Calu3 (cell line): ENCODE data around the gene ABHD2. TPM values are rescaled to one million over a fixed set of nuclear protein-coding genes. Genes with fewer than 3 reads are reported as not detected.

Source experiments
- BruUV-seq: library from RNA; stranded (reverse); fragments of 400-500 nt; replicated peaks from 2 replicates; lab custom pipeline; 2021; lab: Mats Ljungman, UMichigan
- CTCF ChIA-PET: fragments of 300-600 bp; sonication (Branson Sonifier 250); formaldehyde crosslinking; loops from one replicate; lab custom pipeline; 2022; ENCODE audit warnings: antibody characterized with exemption; lab: Charles Lee
- DNase-seq: peaks from one replicate; pipeline ENCODE4 v3.0.0; 2022
- H3K27ac Mint-ChIP-seq: one replicate; pipeline ENCODE4 v1.8.0; 2022; ENCODE audit warnings: mixed read lengths; ENCODE audit not compliant: unreplicated experiment
- H3K27me3 Mint-ChIP-seq: one replicate; pipeline ENCODE4 v1.8.0; 2022; ENCODE audit warnings: mixed read lengths; ENCODE audit not compliant: unreplicated experiment
- H3K36me3 Mint-ChIP-seq: one replicate; pipeline ENCODE4 v1.8.0; 2022; ENCODE audit warnings: mild to moderate bottlenecking, moderate library complexity, mixed read lengths; ENCODE audit not compliant: insufficient read depth, unreplicated experiment
- H3K4me1 Mint-ChIP-seq: one replicate; pipeline ENCODE4 v1.8.0; 2022; ENCODE audit warnings: mild to moderate bottlenecking, low read depth, mixed read lengths; ENCODE audit not compliant: unreplicated experiment
- H3K4me3 Mint-ChIP-seq: one replicate; pipeline ENCODE4 v1.8.0; 2022; ENCODE audit warnings: mild to moderate bottlenecking, low read depth, moderate library complexity, mixed read lengths; ENCODE audit not compliant: unreplicated experiment
- H3K9me3 Mint-ChIP-seq: one replicate; pipeline ENCODE4 v1.8.0; 2022; ENCODE audit warnings: low read depth, mixed read lengths; ENCODE audit not compliant: unreplicated experiment
- CTCF ChIP-seq: fragments of 200-600 bp; IDR thresholded peaks from one replicate; pipeline ENCODE4 v1.8.0; 2022; ENCODE audit warnings: antibody characterized with exemption; ENCODE audit not compliant: unreplicated experiment
- intact Hi-C: fragments of 100-400 bp; cut with micrococcal nuclease; formaldehyde crosslinking; loops from one replicate; pipeline ENCODE4 v1.10.0; 2022; ENCODE audit not compliant: unreplicated experiment
- total RNA-seq: library from RNA; stranded (reverse); gene quantifications from 2 replicates; pipeline ENCODE4 v1.2.3, GENCODE V29; 2022

The ABHD2 gene
- total RNA-seq, 1 experiment from 2014 or later, result 353 TPM

- Mint-ChIP-seq H3K9me3 (no peaks in the 10 kb centered on the region), H3K4me1 (peaks cover 55% of the 10 kb centered on the region), H3K27me3 (no peaks in the 10 kb centered on the region), H3K27ac (no peak overlapping the region), H3K4me3 (no peak overlapping the region), H3K36me3 (peaks cover 43% of the 10 kb centered on the region)
- intact Hi-C loops, result loop anchor here (5.0 kb wide), 1 partner anchor 41 kb away; no protein-coding TSS in a partner anchor
- CTCF ChIA-PET, result no interaction called here
- no peak for DNase-seq
- BruUV-seq, result no TSS peak
- TF ChIP-seq CTCF, result no peak
Observed at GRCh38 chr15:89126009-89126408, 37.8 kb downstream of the ABHD2 start.

- Mint-ChIP-seq H3K27me3 (no peaks in the 10 kb centered on the region), H3K4me1 (peaks cover 46% of the 10 kb centered on the region), H3K4me3 (no peak overlapping the region), H3K36me3 (peaks cover 35% of the 10 kb centered on the region), H3K9me3 (no peaks in the 10 kb centered on the region), H3K27ac (no peak overlapping the region)
- BruUV-seq, result no TSS peak
- intact Hi-C loops, result loop anchor here (5.0 kb wide), 1 partner anchor 40 kb away; no protein-coding TSS in a partner anchor
- CTCF ChIA-PET, result interaction anchor here (1.2 to 1.4 kb wide), 3 partner anchors 14 to 69 kb away, joined by 4 to 6 read pairs (median 4); no protein-coding TSS in a partner anchor
- DNase-seq, result no peak
- no peak for TF ChIP-seq CTCF
Observed at GRCh38 chr15:89127054-89127702, 38.9 kb downstream of the ABHD2 start.

- intact Hi-C loops, result loop anchor here (1.0 to 5.0 kb wide), 4 partner anchors 39 to 71 kb away; partner anchors contain the start of gene ABHD2
- no peak for DNase-seq
- no peak overlapping the region for H3K4me3 Mint-ChIP-seq
- peaks cover 42% of the 10 kb centered on the region for H3K4me1 Mint-ChIP-seq
- TF ChIP-seq CTCF, result no peak
- CTCF ChIA-PET, result interaction anchor here (1.0 to 1.9 kb wide), 9 partner anchors 8 to 224 kb away, joined by 3 to 15 read pairs (median 4); partner anchors contain the start of gene ABHD2
- H3K9me3 Mint-ChIP-seq, result no peaks in the 10 kb centered on the region
- no peaks in the 10 kb centered on the region for H3K27me3 Mint-ChIP-seq
- BruUV-seq, result no TSS peak
- H3K27ac Mint-ChIP-seq, result no peak overlapping the region
- peaks cover 30% of the 10 kb centered on the region for H3K36me3 Mint-ChIP-seq
Observed at GRCh38 chr15:89128320-89129122, 40.3 kb downstream of the ABHD2 start.

- peaks cover 35% of the 10 kb centered on the region for H3K4me1 Mint-ChIP-seq
- no peak overlapping the region for H3K4me3 Mint-ChIP-seq
- H3K36me3 Mint-ChIP-seq, result peaks cover 25% of the 10 kb centered on the region
- no peaks in the 10 kb centered on the region for H3K9me3 Mint-ChIP-seq
- peak; percentile 79 for TF ChIP-seq CTCF
- BruUV-seq, result no TSS peak
- CTCF ChIA-PET, result interaction anchor here (0.6 to 1.9 kb wide), 17 partner anchors 9 to 225 kb away, joined by 3 to 15 read pairs (median 3); partner anchors contain the start of gene ABHD2
- intact Hi-C loops, result loop anchor here (1.0 to 5.0 kb wide), 4 partner anchors 38 to 72 kb away; partner anchors contain the start of gene ABHD2
- DNase-seq, result peak; percentile 78
- H3K27me3 Mint-ChIP-seq, result no peaks in the 10 kb centered on the region
- no peak overlapping the region for H3K27ac Mint-ChIP-seq
Observed at GRCh38 chr15:89129123-89129815, 41.0 kb downstream of the ABHD2 start.
